NCI-H2171 (cell line): ENCODE measurements around the gene MFSD2B.

Experiments
- DNase-seq: peaks from one replicate; lab custom pipeline; 2025; lab: John Stamatoyannopoulos, UW

MFSD2B gene

DNA sequence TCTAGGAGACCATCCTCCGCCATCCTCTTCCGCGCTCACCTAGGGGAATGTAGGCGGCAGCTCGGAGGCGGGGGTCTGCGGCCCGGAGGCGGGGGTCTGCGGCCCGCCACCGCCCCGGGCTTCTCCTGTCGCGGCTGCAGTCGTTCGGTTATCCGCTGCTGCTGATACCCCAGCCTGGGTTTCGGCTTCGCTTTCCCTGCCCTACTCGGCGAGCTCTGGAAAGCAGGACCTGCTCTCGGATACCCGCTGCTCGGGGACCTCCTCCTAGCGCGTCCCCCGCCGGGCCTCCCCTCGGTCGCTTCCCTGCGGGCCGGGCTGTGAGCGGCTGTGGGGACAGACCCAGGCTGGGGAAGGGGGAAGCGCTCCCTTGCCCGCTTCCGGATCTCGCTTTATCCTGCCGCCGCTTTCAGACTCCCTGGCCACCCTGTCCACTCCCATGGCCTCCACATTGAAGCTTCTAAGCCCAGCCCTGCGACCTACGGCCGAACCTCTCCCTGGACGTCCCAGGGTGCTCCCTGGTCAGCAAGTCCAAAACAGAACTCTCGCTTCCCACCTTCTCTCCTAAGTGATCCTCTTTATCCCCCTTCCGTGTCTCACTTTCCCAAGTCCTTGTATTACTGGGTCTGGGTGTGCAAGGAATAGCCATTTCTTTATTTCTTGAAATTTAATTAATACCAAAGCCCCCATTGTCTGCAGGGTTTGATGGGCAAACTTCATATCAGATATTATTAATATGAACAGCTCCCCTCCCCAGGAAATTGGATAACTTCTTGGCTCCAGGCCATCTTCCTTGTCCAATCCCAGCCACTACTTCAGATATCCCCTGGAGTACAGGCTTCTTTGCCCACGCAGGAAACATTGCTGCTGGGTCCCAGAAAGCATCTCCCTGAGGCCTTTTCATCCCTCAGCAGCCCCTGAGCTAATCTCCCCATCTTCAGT, 40.4 kb downstream of the MFSD2B start:
- DNase-seq = no peak

DNA sequence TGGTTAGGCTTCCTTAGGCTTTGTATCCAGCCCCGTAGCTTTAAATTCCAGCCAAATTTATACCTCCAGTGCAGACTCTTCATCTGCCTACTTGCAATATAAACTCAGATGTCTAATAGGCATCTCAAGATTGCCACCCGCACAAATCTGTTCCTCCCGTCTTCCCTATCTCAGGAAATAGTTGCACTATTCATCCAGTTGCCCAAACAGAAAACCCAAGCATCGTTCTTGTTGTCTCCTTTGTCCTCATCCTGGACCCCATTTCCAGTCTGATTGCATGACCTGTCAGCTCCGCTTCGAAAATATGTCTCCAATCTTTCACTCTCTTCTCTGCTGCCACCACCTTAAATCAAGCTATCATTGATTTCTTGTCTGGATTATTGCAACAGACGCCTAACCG, 41.9 kb downstream of the MFSD2B start:
- no peak for DNase-seq

- DNase-seq = no peak
Observed at GRCh38 chr2:24052951-24053350, 43.1 kb downstream of the MFSD2B start.

GRCh38 chr2:24054366-24055010, 44.6 kb downstream of the MFSD2B start:
- DNase-seq = no peak

DNA sequence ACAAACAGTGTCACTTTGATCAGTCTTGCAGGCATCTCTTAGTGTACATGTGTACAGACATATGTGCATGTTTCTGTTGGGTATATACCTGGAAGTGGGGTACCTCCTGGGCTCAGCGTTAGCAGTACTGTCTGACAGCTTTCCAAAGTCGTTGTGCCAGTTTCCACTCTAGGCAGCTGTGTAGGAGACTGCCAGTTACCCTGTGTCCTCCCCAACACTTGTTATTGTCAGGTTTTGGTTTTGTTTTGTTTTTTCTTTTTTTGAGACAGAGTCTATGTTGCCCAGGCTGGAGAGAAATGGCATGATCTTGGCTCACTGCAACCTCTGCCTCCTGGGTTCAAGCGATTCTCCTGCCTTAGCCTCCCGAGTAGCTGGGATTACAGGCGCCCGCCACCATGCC, 45.9 kb downstream of the MFSD2B start:
- no peak for DNase-seq

GRCh38 chr2:24058564-24059271, 48.8 kb downstream of the MFSD2B start:
- no peak for DNase-seq

- DNase-seq = no peak
Observed at GRCh38 chr2:24065341-24065740, 55.5 kb downstream of the MFSD2B start.

- no peak for DNase-seq
Observed at GRCh38 chr2:24072259-24072658, 62.4 kb downstream of the MFSD2B start.

- no peak for DNase-seq
Observed at GRCh38 chr2:24073816-24074215, 63.9 kb downstream of the MFSD2B start.

GRCh38 chr2:24075259-24075658, 65.4 kb downstream of the MFSD2B start:
- DNase-seq = no peak
